IMR-90 (cell line): ENCODE measurements around the gene AGAP2. TPM values are rescaled to one million over a fixed set of nuclear protein-coding genes. Genes with fewer than 3 reads are reported as not detected.

Experiments
- ATAC-seq: fragments of 200-7000 bp; cut with Tn5 transposase; 2 replicates; pipeline ENCODE4 v1.9.1; 2020; ENCODE audit warnings: low read depth, mild to moderate bottlenecking, moderate library complexity
- BruUV-seq: library from RNA; stranded (reverse); fragments of 400-500 nt; replicated peaks from 2 replicates; lab custom pipeline; 2021; lab: Mats Ljungman, UMichigan
- CTCF ChIA-PET: fragments of 300-600 bp; formaldehyde crosslinking; extraction: SDS; loops from one replicate; lab custom pipeline; 2021; ENCODE audit warnings: antibody characterized with exemption; lab: Yijun Ruan, JAX
- POLR2A ChIA-PET: fragments of 300-600 bp; sonication (Branson Sonifier 250); formaldehyde crosslinking; loops from one replicate; lab custom pipeline; 2022; ENCODE audit warnings: antibody characterized with exemption; ENCODE audit not compliant: unreplicated experiment; lab: Charles Lee
- DNase-seq: peaks from one replicate; pipeline ENCODE4 v3.0.0; 2013
- H2AFZ ChIP-seq: replicated peaks from 2 replicates; pipeline ENCODE3; 2013; ENCODE audit warnings: low read length, mild to moderate bottlenecking; ENCODE audit not compliant: poor library complexity
- H2AK5ac ChIP-seq: 2 replicates; pipeline ENCODE4 v1.6.1; 2013; ENCODE audit warnings: low read depth, low read length, inconsistent platforms
- H2AK9ac ChIP-seq: replicated peaks from 2 replicates; pipeline ENCODE3; 2013; ENCODE audit warnings: mild to moderate bottlenecking, low read depth, low read length, moderate library complexity; ENCODE audit not compliant: poor library complexity
- H2BK120ac ChIP-seq: 2 replicates; pipeline ENCODE4 v1.6.1; 2013; ENCODE audit warnings: low read depth, low read length, inconsistent platforms
- H2BK15ac ChIP-seq: 3 replicates; pipeline ENCODE4 v1.6.1; 2013; ENCODE audit warnings: low read depth, low read length, inconsistent platforms
- H2BK20ac ChIP-seq: 2 replicates; pipeline ENCODE4 v1.6.1; 2013; ENCODE audit warnings: low read depth, mild to moderate bottlenecking, inconsistent platforms, low read length, moderate library complexity
- H2BK5ac ChIP-seq: 2 replicates; pipeline ENCODE4 v1.6.1; 2013; ENCODE audit warnings: mild to moderate bottlenecking, low read depth, low read length, inconsistent platforms; ENCODE audit not compliant: poor library complexity, severe bottlenecking
- H3K14ac ChIP-seq: replicated peaks from 2 replicates; pipeline ENCODE4 v1.6.1; 2013; ENCODE audit warnings: low read depth, low read length, inconsistent platforms
- H3K18ac ChIP-seq: 2 replicates; pipeline ENCODE4 v1.6.1; 2013; ENCODE audit warnings: low read depth, low read length, control low read depth
- H3K23ac ChIP-seq: 2 replicates; pipeline ENCODE4 v1.6.1; 2013; ENCODE audit warnings: low read depth, low read length, inconsistent platforms
- H3K27ac ChIP-seq: 2 replicates; pipeline ENCODE4 v1.5.1; 2013; ENCODE audit warnings: mild to moderate bottlenecking, control low read depth, low read length; ENCODE audit not compliant: insufficient read depth
- H3K27me3 ChIP-seq: 2 replicates; pipeline ENCODE4 v1.6.1; 2013; ENCODE audit warnings: low read length; ENCODE audit not compliant: control insufficient read depth, insufficient read depth
- H3K36me3 ChIP-seq: 2 replicates; pipeline ENCODE4 v1.6.1; 2013; ENCODE audit warnings: low read length, mixed read lengths; ENCODE audit not compliant: control insufficient read depth, insufficient read depth
- H3K4ac ChIP-seq: 2 replicates; pipeline ENCODE4 v1.6.1; 2013; ENCODE audit warnings: low read depth, low read length, inconsistent platforms
- H3K4me1 ChIP-seq: 2 replicates; pipeline ENCODE4 v1.6.1; 2013; ENCODE audit warnings: low read length, mixed read lengths; ENCODE audit not compliant: control insufficient read depth, insufficient read depth
- H3K4me2 ChIP-seq: 2 replicates; pipeline ENCODE4 v1.6.1; 2013; ENCODE audit warnings: low read depth, mild to moderate bottlenecking, control low read depth, low read length, moderate library complexity
- H3K4me3 ChIP-seq: 2 replicates; pipeline ENCODE4 v1.5.1; 2013; ENCODE audit warnings: low read depth, mild to moderate bottlenecking, control low read depth, low read length, moderate library complexity; ENCODE audit not compliant: insufficient read depth
- H3K56ac ChIP-seq: 2 replicates; pipeline ENCODE4 v1.6.1; 2013; ENCODE audit warnings: low read length, inconsistent platforms; ENCODE audit not compliant: insufficient read depth; ENCODE audit errors: extremely low read depth
- H3K79me1 ChIP-seq, 2 experiments: 2 replicates each; pipeline ENCODE4 v1.6.1; 2013; ENCODE audit warnings: low read length in 2 of 2, inconsistent platforms in 1 of 2, low read depth in 1 of 2
- H3K9ac ChIP-seq: 2 replicates; pipeline ENCODE4 v1.6.1; 2013; ENCODE audit warnings: low read depth, low read length, control low read depth
- H3K9me1 ChIP-seq: 2 replicates; pipeline ENCODE4 v1.6.1; 2013; ENCODE audit warnings: low read length, inconsistent platforms; ENCODE audit not compliant: insufficient read depth
- H3K9me3 ChIP-seq: 2 replicates; pipeline ENCODE4 v1.6.1; 2013; ENCODE audit warnings: low read length; ENCODE audit not compliant: control insufficient read depth, insufficient read depth
- H4K20me1 ChIP-seq: 2 replicates; pipeline ENCODE4 v1.6.1; 2013; ENCODE audit warnings: low read length, inconsistent platforms; ENCODE audit not compliant: insufficient read depth
- H4K5ac ChIP-seq: 2 replicates; pipeline ENCODE4 v1.6.1; 2013; ENCODE audit warnings: mild to moderate bottlenecking, low read depth, low read length, control low read depth
- H4K8ac ChIP-seq, 2 experiments: 2 replicates each; pipeline ENCODE4 v1.6.1; 2013; ENCODE audit warnings: low read depth in 2 of 2, low read length in 2 of 2, control low read depth in 1 of 2, inconsistent platforms in 1 of 2
- H4K91ac ChIP-seq: 2 replicates; pipeline ENCODE4 v1.6.1; 2013; ENCODE audit warnings: low read depth, low read length, inconsistent platforms; ENCODE audit not compliant: insufficient read depth
- BHLHE40 ChIP-seq: fragments of 150-350 bp; IDR thresholded peaks from 2 replicates; pipeline ENCODE4 v1.6.1; 2016; ENCODE audit warnings: mild to moderate bottlenecking, low read depth, low read length
- ELK1 ChIP-seq: fragments of 150-350 bp; IDR thresholded peaks from 2 replicates; pipeline ENCODE4 v1.6.1; 2016; ENCODE audit warnings: low read depth, mild to moderate bottlenecking, low read length, moderate library complexity, borderline replicate concordance
- FOS ChIP-seq: fragments of 150-350 bp; IDR thresholded peaks from 2 replicates; pipeline ENCODE4 v1.6.1; 2016; ENCODE audit warnings: low read depth, low read length
- MAFK ChIP-seq: IDR thresholded peaks from 2 replicates; pipeline ENCODE4 v1.6.1; 2012; ENCODE audit warnings: low read depth, low read length, improper control_type of control experiment
- MXI1 ChIP-seq: IDR thresholded peaks from 2 replicates; pipeline ENCODE4 v1.6.1; 2012; ENCODE audit warnings: low read depth, mild to moderate bottlenecking, low read length, moderate library complexity, borderline replicate concordance
- WGBS, 2 experiments: methylation state at CpG; one replicate each; pipeline versions ENCODE4 v1.1.5 to v1.1.7; 2013; ENCODE audit warnings: missing lambda C conversion rate in 2 of 2; ENCODE audit not compliant: insufficient read length in 1 of 2; ENCODE audit errors: extremely low coverage in 2 of 2; 5-methylcytosine and 5-hydroxymethylcytosine counted together
- dilution Hi-C: fragments of 300-500 bp; cut with HindIII; formaldehyde crosslinking; loops from one replicate; pipeline ENCODE4 v1.14.3; 2018; ENCODE audit warnings: low sequenced_read_pairs; ENCODE audit not compliant: unreplicated experiment
- in situ Hi-C: fragments of 300-500 bp; cut with MboI; formaldehyde crosslinking; loops from 3 replicates; pipeline ENCODE4 v1.14.3; 2019; ENCODE audit warnings: low sequenced_read_pairs, inconsistent platforms, mixed read lengths
- intact Hi-C: fragments of 100-400 bp; cut with micrococcal nuclease; formaldehyde crosslinking; loops from 2 replicates; pipeline ENCODE4 v1.10.0; 2022
- polyA plus RNA-seq, 3 experiments: library from polyadenylated mRNA; depleted of rRNA; stranded (reverse); fragments of >200 nt; gene quantifications; 2 replicates each; pipeline ENCODE4 v1.2.3, GENCODE V29; 2012; ENCODE audit warnings: low replicate concordance in 1 of 3
- total RNA-seq: library from RNA; depleted of rRNA; stranded (reverse); fragments of >200 nt; gene quantifications from 2 replicates; pipeline ENCODE4 v1.2.3, GENCODE V29; 2012

The AGAP2 gene
- total and polyA plus RNA-seq, 2 of the 4 experiments (the other 2 are of a cell fraction), result 0.03 to 0.18 TPM

DNA sequence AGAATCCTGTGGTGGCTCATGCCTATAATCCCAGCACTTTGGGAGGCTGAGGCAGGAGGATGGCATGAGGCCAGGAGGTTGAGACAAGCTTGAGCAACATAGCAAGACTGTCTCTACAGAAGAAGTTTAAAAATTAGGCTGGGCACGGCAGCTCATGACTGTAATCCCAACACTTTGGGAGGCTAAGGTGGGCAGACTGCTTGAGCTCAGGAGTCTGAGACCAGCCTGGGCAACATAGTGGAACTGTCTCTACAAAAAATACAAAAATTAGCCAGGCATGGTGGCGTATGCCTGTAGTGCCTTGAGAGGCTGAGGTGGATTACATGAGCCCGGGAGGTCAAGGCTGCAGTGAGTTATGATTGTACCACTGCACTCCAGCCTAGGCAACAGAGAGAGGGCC lies 29.3 kb upstream of the AGAP2 start:
- H2AK5ac ChIP-seq, result no peak overlapping the region
- no peak overlapping the region for H2BK5ac ChIP-seq
- no peak overlapping the region for H3K4me3 ChIP-seq
- H4K91ac ChIP-seq, result no peak overlapping the region
- peaks cover 12 to 18% of the 10 kb centered on the region in 2 experiments; a peak in 3 of 4 replicates for H3K79me1 ChIP-seq
- H3K9me1 ChIP-seq, result peaks cover 9% of the 10 kb centered on the region
- H3K9me3 ChIP-seq, result peaks cover 2% of the 10 kb centered on the region; the same call in 1 of the 2 replicates
- H2BK20ac ChIP-seq, result no peak overlapping the region
- no peak overlapping the region for H3K4me2 ChIP-seq
- no peak overlapping the region for H4K5ac ChIP-seq
- H3K4me1 ChIP-seq, result peaks cover 11% of the 10 kb centered on the region; the same call in 1 of the 2 replicates
- no peak overlapping the region for H2AFZ ChIP-seq
- peaks cover 1% of the 10 kb centered on the region; the same call in 1 of the 2 replicates for H3K36me3 ChIP-seq
- no peak overlapping the region for H2BK15ac ChIP-seq
- H3K4ac ChIP-seq, result no peak overlapping the region
- no CpG with 5 or more reads among the region's 3 CpGs for WGBS, 2 experiments
- no peak overlapping the region for H4K8ac ChIP-seq
- H4K20me1 ChIP-seq, result no peaks in the 10 kb centered on the region
- CTCF ChIA-PET, result interaction anchor here (2.0 kb wide), 1 partner anchor 15 kb away, joined by 6 read pairs; the partner anchor contains the start of gene TSFM
- TF ChIP-seq ELK1, result no peak
- TF ChIP-seq MXI1, result no peak
- no peak for TF ChIP-seq FOS
- no peak for TF ChIP-seq BHLHE40
- no peak for TF ChIP-seq MAFK
- dilution Hi-C loops, result no loop called here
- in situ Hi-C loops, result no loop called here
- H3K9ac ChIP-seq, result no peak overlapping the region
- H3K27me3 ChIP-seq, result peaks cover 40% of the 10 kb centered on the region
- DNase-seq (no peak), ATAC-seq (no peak)
- POLR2A ChIA-PET, result no interaction called here
- intact Hi-C loops, result no loop called here
- no peak overlapping the region for H2AK9ac ChIP-seq
- no peak overlapping the region for H3K14ac ChIP-seq
- no peak overlapping the region for H3K18ac ChIP-seq
- H3K56ac ChIP-seq, result no peak overlapping the region
- no TSS peak for BruUV-seq
- H3K27ac ChIP-seq, result no peak overlapping the region
- H2BK120ac ChIP-seq, result no peak overlapping the region
- H3K23ac ChIP-seq, result no peak overlapping the region
